ENCODE measurements around the gene MDM2.

DNA sequence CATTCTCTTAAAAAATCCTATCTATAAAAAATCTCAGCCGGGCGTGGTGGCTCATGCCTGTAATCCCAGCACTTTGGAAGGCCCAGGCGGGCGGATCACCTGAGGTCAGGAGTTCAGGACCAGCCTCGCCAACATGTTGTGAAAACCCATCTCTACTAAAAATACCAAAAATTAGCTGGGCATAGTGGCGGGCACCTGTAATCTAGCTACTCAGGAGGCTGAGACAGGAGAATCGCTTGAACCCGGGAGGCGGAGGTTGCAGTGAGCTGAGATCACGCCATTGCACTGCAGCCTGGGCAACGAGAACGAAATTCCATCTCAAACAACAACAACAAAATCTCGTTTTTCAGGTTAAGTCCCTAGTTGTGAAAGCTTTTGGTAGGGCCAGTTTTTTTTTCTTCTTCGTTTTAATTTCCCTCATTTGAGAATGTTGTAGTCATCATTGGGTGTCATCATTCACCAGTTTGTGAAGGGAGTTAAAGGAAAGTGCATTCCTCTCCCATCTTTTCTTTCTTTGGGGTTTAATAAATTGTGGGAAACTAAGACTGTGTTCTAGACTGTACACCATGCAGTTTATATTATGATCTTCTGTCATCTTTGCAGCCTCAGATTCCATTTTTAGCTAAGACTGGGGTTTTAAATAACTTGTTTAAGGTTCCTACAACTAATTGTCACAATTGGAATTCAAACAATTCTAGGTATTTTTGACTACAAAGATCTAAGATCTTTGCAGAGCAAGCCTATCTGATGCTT, 23.9 kb downstream of the MDM2 start:
- TF ChIP-seq, protein P1, sequence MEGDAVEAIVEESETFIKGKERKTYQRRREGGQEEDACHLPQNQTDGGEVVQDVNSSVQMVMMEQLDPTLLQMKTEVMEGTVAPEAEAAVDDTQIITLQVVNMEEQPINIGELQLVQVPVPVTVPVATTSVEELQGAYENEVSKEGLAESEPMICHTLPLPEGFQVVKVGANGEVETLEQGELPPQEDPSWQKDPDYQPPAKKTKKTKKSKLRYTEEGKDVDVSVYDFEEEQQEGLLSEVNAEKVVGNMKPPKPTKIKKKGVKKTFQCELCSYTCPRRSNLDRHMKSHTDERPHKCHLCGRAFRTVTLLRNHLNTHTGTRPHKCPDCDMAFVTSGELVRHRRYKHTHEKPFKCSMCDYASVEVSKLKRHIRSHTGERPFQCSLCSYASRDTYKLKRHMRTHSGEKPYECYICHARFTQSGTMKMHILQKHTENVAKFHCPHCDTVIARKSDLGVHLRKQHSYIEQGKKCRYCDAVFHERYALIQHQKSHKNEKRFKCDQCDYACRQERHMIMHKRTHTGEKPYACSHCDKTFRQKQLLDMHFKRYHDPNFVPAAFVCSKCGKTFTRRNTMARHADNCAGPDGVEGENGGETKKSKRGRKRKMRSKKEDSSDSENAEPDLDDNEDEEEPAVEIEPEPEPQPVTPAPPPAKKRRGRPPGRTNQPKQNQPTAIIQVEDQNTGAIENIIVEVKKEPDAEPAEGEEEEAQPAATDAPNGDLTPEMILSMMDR (IDR thresholded peaks at IDR 0.05): no peak
- TF ChIP-seq POLR2A (IDR thresholded peaks at IDR 0.05): no peak
- TF ChIP-seq EP300 (IDR thresholded peaks at IDR 0.05): no peak

Measured in gastroesophageal sphincter (tissue), 3 donors.